CD1c-positive myeloid dendritic cell (primary cell): Measurements from ENCODE around the gene POGZ.
A peak's percentile ranks its signal among the peaks of the same experiment; 100 is the strongest.
"Not testable (repeated sequence)": the region's sequence is repeated elsewhere in the genome, so short reads cannot be mapped to it uniquely, and the experiment has no call there.

ENCODE experiments used
- DNase-seq: peaks from one replicate; pipeline ENCODE4 v3.0.0-alpha.2; 2016; ENCODE audit errors: extremely low spot score

The POGZ gene

GRCh38 chr1:151419819-151420218, 39.5 kb downstream of the POGZ start:
- no peak for DNase-seq

GRCh38 chr1:151418081-151418480, 41.2 kb downstream of the POGZ start:
- no peak for DNase-seq

- DNase-seq = no peak
These were observed 43.1 kb downstream of the POGZ start for GRCh38 chr1:151416231-151416630.

GRCh38 chr1:151411884-151412283, 47.4 kb downstream of the POGZ start:
- DNase-seq = no peak

- DNase-seq = no peak
These were observed 50.4 kb downstream of the POGZ start for GRCh38 chr1:151408891-151409290.

- no peak for DNase-seq
These were observed 52.0 kb downstream of the POGZ start for GRCh38 chr1:151407304-151407703.

- no peak for DNase-seq
These were observed 53.1 kb downstream of the POGZ start for GRCh38 chr1:151406176-151406575.

- no peak for DNase-seq
These were observed 53.9 kb downstream of the POGZ start for GRCh38 chr1:151405187-151405951.

- DNase-seq = no peak
These were observed 55.7 kb downstream of the POGZ start for GRCh38 chr1:151403612-151404011.

GRCh38 chr1:151402764-151403163, 56.5 kb downstream of the POGZ start:
- DNase-seq = no peak

GRCh38 chr1:151401860-151402259, 57.4 kb downstream of the POGZ start:
- no peak for DNase-seq

- DNase-seq = no peak
These were observed 58.0 kb downstream of the POGZ start for GRCh38 chr1:151401125-151401788.

- DNase-seq = peak; percentile 95
These were observed 59.7 kb downstream of the POGZ start, which contains the start of gene PSMB4 for GRCh38 chr1:151399324-151400171. Gene PSMB4 (plus strand): TSS chr1:151399573. CDS start chr1:151399588, 15 bp downstream.

- not testable (repeated sequence) for DNase-seq
These were observed 63.0 kb downstream of the POGZ start for GRCh38 chr1:151396265-151396664.

GRCh38 chr1:151393583-151393982, 65.7 kb downstream of the POGZ start:
- no peak for DNase-seq

GRCh38 chr1:151391079-151391563, 68.2 kb downstream of the POGZ start:
- no peak for DNase-seq

- not testable (repeated sequence) for DNase-seq
These were observed 68.8 kb downstream of the POGZ start for GRCh38 chr1:151390221-151391078.

GRCh38 chr1:151386002-151386401, 73.3 kb downstream of the POGZ start:
- no peak for DNase-seq

- DNase-seq = no peak
These were observed 74.7 kb downstream of the POGZ start for GRCh38 chr1:151384584-151384983.

- no peak for DNase-seq
These were observed 82.0 kb downstream of the POGZ start for GRCh38 chr1:151377150-151377884.
